ELF-1 (cell line): ENCODE measurements around the gene WNT7B.

Source experiments
- DNase-seq: peaks from one replicate; pipeline ENCODE4 v3.0.0-alpha.2; 2016; ENCODE audit warnings: low read depth, low spot score

The WNT7B gene

GRCh38 chr22:45929649-45930048, 47.3 kb downstream of the WNT7B start:
- no peak for DNase-seq

- DNase-seq: no peak
Measured at GRCh38 chr22:45928726-45929368, 48.1 kb downstream of the WNT7B start.

GRCh38 chr22:45927059-45927458, 49.9 kb downstream of the WNT7B start:
- no peak for DNase-seq

GRCh38 chr22:45926433-45926832, 50.5 kb downstream of the WNT7B start:
- DNase-seq: no peak

- DNase-seq: no peak
Measured at GRCh38 chr22:45925811-45926351, 51.1 kb downstream of the WNT7B start.

- no peak for DNase-seq
Measured at GRCh38 chr22:45923835-45924234, 53.1 kb downstream of the WNT7B start.

GRCh38 chr22:45923212-45923611, 53.8 kb downstream of the WNT7B start:
- DNase-seq: no peak

GRCh38 chr22:45922661-45923060, 54.3 kb downstream of the WNT7B start:
- no peak for DNase-seq

GRCh38 chr22:45922256-45922655, 54.7 kb downstream of the WNT7B start:
- no peak for DNase-seq

- no peak for DNase-seq
Measured at GRCh38 chr22:45919504-45920286, 57.3 kb downstream of the WNT7B start.

- DNase-seq: no peak
Measured at GRCh38 chr22:45918459-45919370, 58.2 kb downstream of the WNT7B start.

- no peak for DNase-seq
Measured at GRCh38 chr22:45917700-45918458, 59.1 kb downstream of the WNT7B start.

GRCh38 chr22:45917146-45917545, 59.8 kb downstream of the WNT7B start:
- DNase-seq: no peak

GRCh38 chr22:45916515-45916914, 60.4 kb downstream of the WNT7B start:
- DNase-seq: no peak

- DNase-seq: no peak
Measured at GRCh38 chr22:45915841-45916240, 61.1 kb downstream of the WNT7B start.

GRCh38 chr22:45915151-45915550, 61.8 kb downstream of the WNT7B start:
- DNase-seq: no peak

GRCh38 chr22:45914309-45914708, 62.7 kb downstream of the WNT7B start:
- no peak for DNase-seq

GRCh38 chr22:45912910-45913309, 64.1 kb downstream of the WNT7B start:
- DNase-seq: no peak

GRCh38 chr22:45911601-45912271, 65.2 kb downstream of the WNT7B start:
- no peak for DNase-seq

- no peak for DNase-seq
Measured at GRCh38 chr22:45910928-45911467, 66.0 kb downstream of the WNT7B start.
